Neural progenitor cell (in vitro differentiated cells): ENCODE measurements around the gene FUT7. TPM values are rescaled to one million over a fixed set of nuclear protein-coding genes. Genes with fewer than 3 reads are reported as not detected.
A peak's percentile ranks its signal among the peaks of the same experiment; 100 is the strongest.

Source experiments
- DNase-seq: peaks from one replicate; pipeline ENCODE4 v3.0.0-alpha.2; 2016; ENCODE audit warnings: low spot score
- H2AFZ ChIP-seq: fragments of 200-600 bp; sonication (generic); replicated peaks from 2 replicates; pipeline ENCODE4 v1.6.1; 2016; ENCODE audit warnings: antibody characterized with exemption
- H3F3A ChIP-seq: fragments of 200-600 bp; sonication (generic); 2 replicates; pipeline ENCODE4 v1.6.1; 2016; ENCODE audit warnings: antibody characterized with exemption, low read depth
- H3K27ac ChIP-seq: fragments of 200-600 bp; sonication (generic); 2 replicates; pipeline ENCODE4 v1.5.1; 2016; ENCODE audit warnings: mild to moderate bottlenecking
- H3K27me3 ChIP-seq: fragments of 200-600 bp; sonication (generic); 2 replicates; pipeline ENCODE4 v1.6.1; 2016; ENCODE audit warnings: mild to moderate bottlenecking, moderate library complexity
- H3K36me3 ChIP-seq: fragments of 200-600 bp; sonication (generic); 2 replicates; pipeline ENCODE4 v1.5.1; 2016
- H3K4me1 ChIP-seq: fragments of 200-600 bp; sonication (generic); 2 replicates; pipeline ENCODE4 v1.6.1; 2016; ENCODE audit warnings: mixed run types
- H3K4me2 ChIP-seq: fragments of 200-600 bp; sonication (generic); 2 replicates; pipeline ENCODE4 v1.6.1; 2016
- H3K4me3 ChIP-seq: fragments of 200-600 bp; sonication (generic); 2 replicates; pipeline ENCODE4 v1.5.1; 2016
- H3K79me2 ChIP-seq: fragments of 200-600 bp; sonication (generic); 2 replicates; pipeline ENCODE4 v1.6.1; 2016; ENCODE audit warnings: low read depth
- H3K9ac ChIP-seq: fragments of 200-600 bp; sonication (generic); 2 replicates; pipeline ENCODE4 v1.6.1; 2016
- H3K9me3 ChIP-seq: fragments of 200-600 bp; sonication (generic); 2 replicates; pipeline ENCODE4 v1.5.1; 2016; ENCODE audit warnings: low read depth
- H4K20me1 ChIP-seq: fragments of 200-600 bp; sonication (generic); 2 replicates; pipeline ENCODE4 v1.6.1; 2016; ENCODE audit warnings: low read depth
- H3K27ac Mint-ChIP-seq: 3 replicates; pipeline ENCODE4 v1.8.0; 2021; ENCODE audit warnings: mixed read lengths
- H3K27me3 Mint-ChIP-seq: 2 replicates; pipeline ENCODE4 v1.8.0; 2022; ENCODE audit warnings: low read depth, mild to moderate bottlenecking, inconsistent platforms, moderate library complexity, mixed read lengths; ENCODE audit not compliant: insufficient read depth
- H3K36me3 Mint-ChIP-seq: 3 replicates; pipeline ENCODE4 v1.8.0; 2021; ENCODE audit warnings: mixed read lengths
- H3K4me1 Mint-ChIP-seq: 3 replicates; pipeline ENCODE4 v1.8.0; 2021; ENCODE audit warnings: mixed read lengths
- H3K4me3 Mint-ChIP-seq: 3 replicates; pipeline ENCODE4 v1.8.0; 2021; ENCODE audit warnings: mild to moderate bottlenecking, moderate library complexity, mixed read lengths
- H3K9me3 Mint-ChIP-seq: 3 replicates; pipeline ENCODE4 v1.8.0; 2020; ENCODE audit warnings: mixed read lengths
- EZH2 ChIP-seq: fragments of 200-600 bp; sonication (generic); IDR thresholded peaks from 2 replicates; pipeline ENCODE4 v1.6.1; 2017; ENCODE audit warnings: antibody characterized with exemption, mild to moderate bottlenecking, moderate library complexity
- EZH2phosphoT487 ChIP-seq: fragments of 200-600 bp; sonication (generic); IDR thresholded peaks from 2 replicates; pipeline ENCODE4 v1.6.1; 2017; ENCODE audit warnings: antibody characterized with exemption
- total RNA-seq: library from RNA; depleted of rRNA; stranded (reverse); fragments of >200 nt; gene quantifications from 2 replicates; pipeline ENCODE4 v1.2.3, GENCODE V29; 2015; ENCODE audit warnings: low replicate concordance
- TF ChIP-seq, protein P1 (sequence below): fragments of 200-600 bp; sonication (generic); IDR thresholded peaks from 2 replicates; pipeline ENCODE4 v1.5.1; 2017; ENCODE audit warnings: antibody characterized with exemption, mild to moderate bottlenecking

Gene FUT7
- total RNA-seq, 1 donor from 2014 or later, result not detected

- Histone ChIP-seq H3K9ac (no peak overlapping the region), H3K27me3 (peaks cover 81% of the 10 kb centered on the region), H3K4me1 (peaks cover 14% of the 10 kb centered on the region), H3K4me2 (peak overlapping the region; percentile 79), H4K20me1 (peaks cover 21% of the 10 kb centered on the region), H3K4me3 (no peak overlapping the region), H3K36me3 (no peaks in the 10 kb centered on the region), H3F3A (peaks cover 20% of the 10 kb centered on the region), H3K27ac (no peak overlapping the region), H2AFZ (no peak overlapping the region), H3K79me2 (no peaks in the 10 kb centered on the region), H3K9me3 (no peaks in the 10 kb centered on the region)
- TF ChIP-seq, protein P1, sequence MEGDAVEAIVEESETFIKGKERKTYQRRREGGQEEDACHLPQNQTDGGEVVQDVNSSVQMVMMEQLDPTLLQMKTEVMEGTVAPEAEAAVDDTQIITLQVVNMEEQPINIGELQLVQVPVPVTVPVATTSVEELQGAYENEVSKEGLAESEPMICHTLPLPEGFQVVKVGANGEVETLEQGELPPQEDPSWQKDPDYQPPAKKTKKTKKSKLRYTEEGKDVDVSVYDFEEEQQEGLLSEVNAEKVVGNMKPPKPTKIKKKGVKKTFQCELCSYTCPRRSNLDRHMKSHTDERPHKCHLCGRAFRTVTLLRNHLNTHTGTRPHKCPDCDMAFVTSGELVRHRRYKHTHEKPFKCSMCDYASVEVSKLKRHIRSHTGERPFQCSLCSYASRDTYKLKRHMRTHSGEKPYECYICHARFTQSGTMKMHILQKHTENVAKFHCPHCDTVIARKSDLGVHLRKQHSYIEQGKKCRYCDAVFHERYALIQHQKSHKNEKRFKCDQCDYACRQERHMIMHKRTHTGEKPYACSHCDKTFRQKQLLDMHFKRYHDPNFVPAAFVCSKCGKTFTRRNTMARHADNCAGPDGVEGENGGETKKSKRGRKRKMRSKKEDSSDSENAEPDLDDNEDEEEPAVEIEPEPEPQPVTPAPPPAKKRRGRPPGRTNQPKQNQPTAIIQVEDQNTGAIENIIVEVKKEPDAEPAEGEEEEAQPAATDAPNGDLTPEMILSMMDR, result no peak
- TF ChIP-seq EZH2 (peak; percentile 92), EZH2phosphoT487 (peak; percentile 83)
- Mint-ChIP-seq H3K4me1 (peaks cover 17% of the 10 kb centered on the region), H3K27me3 (peaks cover 46% of the 10 kb centered on the region), H3K36me3 (no peaks in the 10 kb centered on the region), H3K27ac (no peak overlapping the region), H3K9me3 (no peaks in the 10 kb centered on the region), H3K4me3 (peak overlapping the region; percentile 73)
- DNase-seq, result peak; percentile 55
These were observed 47.0 kb upstream of the FUT7 start for GRCh38 chr9:137078701-137079400.

DNA sequence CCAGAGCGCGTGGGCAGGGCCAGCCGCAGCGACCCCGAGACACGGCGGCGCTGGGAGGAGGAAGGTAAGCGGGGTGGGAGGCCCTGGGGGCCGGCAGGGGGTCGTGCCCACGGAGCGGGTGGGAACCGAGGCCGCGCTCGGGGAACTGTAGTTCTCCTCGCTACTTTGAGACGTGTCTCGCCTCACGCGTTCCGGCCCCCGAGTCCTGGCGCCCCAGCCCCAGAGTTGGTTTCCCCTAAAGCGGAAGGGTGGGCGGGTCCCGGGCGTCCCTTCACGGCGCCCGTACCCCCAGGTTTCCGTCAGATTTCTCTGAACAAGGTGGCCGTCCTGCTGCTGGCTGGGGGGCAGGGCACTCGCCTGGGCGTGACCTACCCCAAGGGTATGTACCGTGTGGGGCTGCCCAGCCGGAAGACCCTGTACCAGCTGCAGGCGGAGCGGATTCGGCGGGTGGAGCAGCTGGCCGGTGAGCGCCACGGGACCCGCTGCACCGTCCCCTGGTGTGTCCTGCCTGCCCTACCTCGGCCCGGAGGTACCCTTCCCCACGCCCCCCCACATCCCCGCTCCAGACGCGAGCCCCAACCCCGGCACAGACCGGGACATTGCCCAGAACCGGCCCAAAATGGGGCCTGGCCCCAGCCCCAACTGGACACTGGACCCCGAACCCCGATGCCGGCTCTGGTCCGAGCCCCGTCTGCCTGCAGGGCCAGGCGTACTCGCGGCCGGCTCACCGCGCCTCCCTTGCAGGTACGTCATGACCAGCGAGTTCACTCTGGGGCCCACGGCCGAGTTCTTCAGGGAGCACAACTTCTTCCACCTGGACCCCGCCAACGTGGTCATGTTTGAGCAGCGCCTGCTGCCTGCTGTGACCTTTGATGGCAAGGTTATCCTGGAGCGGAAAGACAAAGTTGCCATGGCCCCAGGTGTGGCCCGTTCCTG is 46.1 kb upstream of the FUT7 start:
- peaks cover 50% of the 10 kb centered on the region for H3K27me3 Mint-ChIP-seq
- peak; percentile 44 for DNase-seq
- peaks cover 86% of the 10 kb centered on the region for H3K27me3 ChIP-seq

DNA sequence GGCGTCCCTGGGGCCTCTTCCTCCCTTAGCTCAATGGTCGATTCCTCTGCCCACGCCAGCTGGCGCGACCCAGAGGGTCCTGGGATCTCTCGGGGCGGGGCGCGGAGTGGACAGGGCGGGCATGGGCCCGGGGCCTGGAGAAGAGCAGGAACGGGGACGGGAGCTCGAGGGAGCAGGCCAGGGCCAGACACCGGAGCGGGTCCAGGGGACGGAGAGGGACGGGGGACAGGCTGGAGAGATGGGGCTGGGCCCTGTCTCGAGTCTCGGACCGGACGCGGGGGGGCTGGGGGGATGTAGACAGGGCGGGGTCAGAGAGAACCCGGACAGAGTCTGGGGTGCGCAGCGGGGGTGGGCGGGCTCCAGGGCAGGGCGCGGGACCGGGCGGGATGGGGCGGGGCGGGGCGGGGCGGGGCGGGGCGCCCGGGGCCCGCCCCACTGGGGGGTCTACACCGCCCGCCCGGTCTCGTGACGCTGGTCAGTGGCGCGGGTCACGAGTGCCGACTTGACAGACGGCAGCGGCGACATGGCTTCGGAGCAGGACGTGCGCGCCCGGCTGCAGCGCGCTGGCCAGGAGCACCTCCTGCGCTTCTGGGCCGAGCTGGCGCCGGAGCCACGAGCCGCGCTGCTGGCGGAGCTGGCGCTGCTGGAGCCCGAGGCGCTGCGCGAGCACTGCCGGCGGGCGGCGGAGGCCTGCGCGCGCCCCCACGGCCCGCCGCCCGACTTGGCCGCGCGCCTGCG is 45.3 kb upstream of the FUT7 start, which contains the start of gene UAP1L1:
Gene UAP1L1, plus strand, starts transcription at position 508 of the 738 bp plus-strand sequence. Its CDS starts 16 bp downstream, at position 524.
- Mint-ChIP-seq H3K9me3 (no peaks in the 10 kb centered on the region), H3K27ac (no peak within 1 kb of the TSS), H3K27me3 (peaks cover 48% of the 10 kb centered on the region), H3K4me3 (peak within 1 kb of the TSS; percentile 77), H3K4me1 (peaks cover 5% of the 10 kb centered on the region), H3K36me3 (no peaks in the 10 kb centered on the region)
- H3K4me3 ChIP-seq, result peak within 1 kb of the TSS; percentile 44
- peak; percentile 75 for DNase-seq
- no peaks in the 10 kb centered on the region for H3K36me3 ChIP-seq
- no peak within 1 kb of the TSS for H3K27ac ChIP-seq
- H4K20me1 ChIP-seq, result peaks cover 21% of the 10 kb centered on the region
- peaks cover 86% of the 10 kb centered on the region for H3K27me3 ChIP-seq
- H3K4me1 ChIP-seq, result peaks cover 7% of the 10 kb centered on the region
- peaks cover 20% of the 10 kb centered on the region for H3F3A ChIP-seq
- H3K9ac ChIP-seq, result no peak within 1 kb of the TSS
- peak; percentile 11 for TF ChIP-seq EZH2phosphoT487
- TF ChIP-seq, protein P1, result no peak
- no peak for TF ChIP-seq EZH2
- H2AFZ ChIP-seq, result no peak within 1 kb of the TSS
- H3K79me2 ChIP-seq, result no peaks in the 10 kb centered on the region
- H3K9me3 ChIP-seq, result no peaks in the 10 kb centered on the region
- peak within 1 kb of the TSS; percentile 79 for H3K4me2 ChIP-seq

More for the DNA sequence above, 46.1 kb upstream of the FUT7 start:
- H4K20me1 ChIP-seq, result peaks cover 21% of the 10 kb centered on the region
- Mint-ChIP-seq H3K4me1 (peaks cover 8% of the 10 kb centered on the region), H3K36me3 (no peaks in the 10 kb centered on the region), H3K9me3 (no peaks in the 10 kb centered on the region), H3K4me3 (peak overlapping the region; percentile 73), H3K27ac (no peak overlapping the region)
- H2AFZ ChIP-seq, result no peak overlapping the region
- no peak overlapping the region for H3K9ac ChIP-seq
- peak overlapping the region; percentile 44 for H3K4me3 ChIP-seq
- H3K36me3 ChIP-seq, result no peaks in the 10 kb centered on the region
- peaks cover 20% of the 10 kb centered on the region for H3F3A ChIP-seq
- H3K79me2 ChIP-seq, result no peaks in the 10 kb centered on the region
- H3K4me2 ChIP-seq, result peak overlapping the region; percentile 79
- peaks cover 7% of the 10 kb centered on the region for H3K4me1 ChIP-seq
- no peak overlapping the region for H3K27ac ChIP-seq
- peak; percentile 97 for TF ChIP-seq EZH2phosphoT487
- peak; percentile 99 for TF ChIP-seq EZH2
- TF ChIP-seq, protein P1, result no peak
- H3K9me3 ChIP-seq, result no peaks in the 10 kb centered on the region
